Activated CD4-positive, alpha-beta T cell treated with anti-CD3 and anti-CD28 coated beads, Interleukin-2, amount 50 U/mL, for 48 hours (primary cell): ENCODE data around the gene ZNF398.
"Not testable (repeated sequence)": the region's sequence is repeated elsewhere in the genome, so short reads cannot be mapped to it uniquely, and the experiment has no call there.

Source experiments
- DNase-seq, 2 experiments: peaks; one replicate each; pipeline ENCODE4 v3.0.0-alpha.2; 2020

The ZNF398 gene

GRCh38 chr7:149196705-149197171 lies 49.5 kb downstream of the ZNF398 start:
- peak; percentile 23 to 32 for DNase-seq

- no peak for DNase-seq
These were observed 50.4 kb downstream of the ZNF398 start for GRCh38 chr7:149197675-149198074.

GRCh38 chr7:149198161-149198816 lies 51.0 kb downstream of the ZNF398 start:
- no peak for DNase-seq

GRCh38 chr7:149199234-149199995 lies 52.2 kb downstream of the ZNF398 start:
- no peak for DNase-seq

GRCh38 chr7:149202831-149203231 lies 55.6 kb downstream of the ZNF398 start:
- DNase-seq, result peak; percentile 28 to 54

- DNase-seq, result no peak
These were observed 58.6 kb downstream of the ZNF398 start for GRCh38 chr7:149205690-149206381.

GRCh38 chr7:149207324-149208035 lies 60.2 kb downstream of the ZNF398 start:
- no peak for DNase-seq

GRCh38 chr7:149209518-149210269 lies 62.4 kb downstream of the ZNF398 start:
- peak; percentile 93 to 95 for DNase-seq

GRCh38 chr7:149210551-149210950 lies 63.3 kb downstream of the ZNF398 start:
- no peak for DNase-seq

- no peak for DNase-seq
These were observed 66.9 kb downstream of the ZNF398 start for GRCh38 chr7:149214020-149214720.

GRCh38 chr7:149216402-149216801 lies 69.1 kb downstream of the ZNF398 start:
- DNase-seq, result no peak

GRCh38 chr7:149217570-149217969 lies 70.3 kb downstream of the ZNF398 start:
- no peak for DNase-seq

- DNase-seq, result no peak
These were observed 71.5 kb downstream of the ZNF398 start for GRCh38 chr7:149218469-149219420.

GRCh38 chr7:149220534-149220933 lies 73.3 kb downstream of the ZNF398 start:
- no peak for DNase-seq

GRCh38 chr7:149223176-149223575 lies 75.9 kb downstream of the ZNF398 start:
- DNase-seq, result no peak

- no peak for DNase-seq
These were observed 76.5 kb downstream of the ZNF398 start for GRCh38 chr7:149223761-149224160.

GRCh38 chr7:149224352-149224751 lies 77.1 kb downstream of the ZNF398 start:
- DNase-seq, result no peak

GRCh38 chr7:149225106-149225505 lies 77.9 kb downstream of the ZNF398 start:
- no peak for DNase-seq

GRCh38 chr7:149225656-149226055 lies 78.4 kb downstream of the ZNF398 start:
- no peak for DNase-seq

- DNase-seq, result not testable (repeated sequence)
These were observed 79.1 kb downstream of the ZNF398 start for GRCh38 chr7:149226366-149226765.
